ENCODE measurements around the gene L3MBTL1.

L3MBTL1 gene

DNA sequence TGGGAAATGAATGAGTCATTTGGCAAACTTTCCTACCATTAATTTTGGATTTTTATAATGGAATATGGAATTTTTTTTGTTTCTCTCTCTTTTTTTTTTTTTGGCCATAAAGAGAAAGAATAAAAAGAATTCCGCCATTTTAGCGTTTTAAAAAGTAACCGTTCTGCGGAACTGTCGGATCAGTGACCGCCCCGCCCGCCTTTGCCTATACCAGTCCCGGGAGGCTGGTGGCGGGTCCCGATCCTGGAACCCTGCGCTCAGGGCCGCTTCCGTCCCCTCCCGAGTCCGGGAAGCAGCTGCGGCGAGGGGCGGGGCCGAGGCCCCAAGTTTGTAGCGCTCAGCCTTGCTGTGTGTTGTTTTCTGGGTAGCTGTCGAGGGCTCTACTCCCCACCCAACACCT, 609 bp downstream of the L3MBTL1 start:
- no peak for DNase-seq (ENCODE audit: low read depth)
- peak overlapping the region; percentile 51 for H3K4me3 ChIP-seq (ENCODE audit: low read depth, low read length)
- no peak for TF ChIP-seq CTCF (IDR thresholded peaks at IDR 0.05; ENCODE audit: low read depth, low read length, missing control alignments)

- H3K4me3 ChIP-seq (ENCODE audit: low read depth, low read length) = no peak overlapping the region
Measured at GRCh38 chr20:43508604-43509040, 1.1 kb downstream of the L3MBTL1 start.

GRCh38 chr20:43511879-43512278, 4.4 kb downstream of the L3MBTL1 start:
- no peak overlapping the region for H3K4me3 ChIP-seq (ENCODE audit: low read depth, low read length)
- TF ChIP-seq CTCF (IDR thresholded peaks at IDR 0.05; ENCODE audit: low read depth, low read length, missing control alignments) = no peak

More at GRCh38 chr20:43508604-43509040, 1.1 kb downstream of the L3MBTL1 start:
- no peak for DNase-seq (ENCODE audit: low read depth)
- no peak for TF ChIP-seq CTCF (IDR thresholded peaks at IDR 0.05; ENCODE audit: low read depth, low read length, missing control alignments)

GRCh38 chr20:43513372-43513930, 6.0 kb downstream of the L3MBTL1 start:
- H3K4me3 ChIP-seq (ENCODE audit: low read depth, low read length) = peak overlapping the region; percentile 49
- TF ChIP-seq CTCF (IDR thresholded peaks at IDR 0.05; ENCODE audit: low read depth, low read length, missing control alignments) = no peak
- no peak for DNase-seq (ENCODE audit: low read depth)

More at GRCh38 chr20:43511879-43512278, 4.4 kb downstream of the L3MBTL1 start:
- no peak for DNase-seq (ENCODE audit: low read depth)

- peak; percentile 35 for TF ChIP-seq CTCF (IDR thresholded peaks at IDR 0.05; ENCODE audit: low read depth, low read length, missing control alignments)
- peak; percentile 94 for DNase-seq (ENCODE audit: low read depth)
- H3K4me3 ChIP-seq (ENCODE audit: low read depth, low read length) = peak overlapping the region; percentile 51
Measured at GRCh38 chr20:43513931-43514647, 6.6 kb downstream of the L3MBTL1 start.

DNA sequence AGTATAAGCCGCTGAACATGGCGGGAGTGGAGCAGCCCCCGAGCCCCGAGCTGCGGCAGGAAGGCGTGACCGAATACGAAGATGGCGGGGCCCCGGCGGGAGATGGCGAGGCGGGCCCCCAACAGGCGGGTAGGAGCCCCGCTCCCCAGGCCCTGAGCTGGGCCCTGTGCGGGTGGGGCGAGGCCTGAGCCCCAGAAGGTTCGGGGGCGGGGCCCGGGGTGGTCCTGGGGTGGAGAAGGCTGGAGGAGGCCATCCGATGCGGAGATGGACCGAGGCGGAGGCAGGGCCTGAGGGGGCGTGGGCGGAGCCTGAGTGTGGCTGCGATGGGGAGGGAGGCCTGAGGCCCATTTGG, 7.1 kb downstream of the L3MBTL1 start:
- peak overlapping the region; percentile 51 for H3K4me3 ChIP-seq (ENCODE audit: low read depth, low read length)
- TF ChIP-seq CTCF (IDR thresholded peaks at IDR 0.05; ENCODE audit: low read depth, low read length, missing control alignments) = no peak
- no peak for DNase-seq (ENCODE audit: low read depth)

DNA sequence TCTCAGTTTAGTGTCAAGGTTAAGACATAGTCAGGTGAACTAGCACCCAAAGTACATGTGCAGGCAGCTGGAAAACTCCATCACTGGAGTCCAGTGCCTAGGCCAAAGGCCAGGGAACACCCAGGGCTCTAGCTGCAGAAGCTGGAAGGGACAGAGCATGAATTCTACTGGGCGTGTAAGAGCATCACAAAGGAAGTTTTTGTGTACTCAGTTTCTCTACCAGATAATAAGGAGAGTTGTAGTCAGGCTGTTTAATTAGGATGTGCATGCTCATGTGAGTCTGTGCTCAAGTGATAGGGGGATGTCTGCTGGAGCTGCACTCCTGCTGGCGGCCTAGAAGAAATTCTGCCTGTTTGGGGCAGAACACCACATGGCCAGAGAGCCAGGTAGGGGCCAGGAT, 8.1 kb downstream of the L3MBTL1 start:
- no peak overlapping the region; the same call in 1 of the 2 replicates for H3K4me3 ChIP-seq (ENCODE audit: low read depth, low read length)
- DNase-seq (ENCODE audit: low read depth) = no peak
- no peak for TF ChIP-seq CTCF (IDR thresholded peaks at IDR 0.05; ENCODE audit: low read depth, low read length, missing control alignments)

Data from GM12864 (cell line).